ENCODE data around the gene GPR180.

The GPR180 gene

DNA sequence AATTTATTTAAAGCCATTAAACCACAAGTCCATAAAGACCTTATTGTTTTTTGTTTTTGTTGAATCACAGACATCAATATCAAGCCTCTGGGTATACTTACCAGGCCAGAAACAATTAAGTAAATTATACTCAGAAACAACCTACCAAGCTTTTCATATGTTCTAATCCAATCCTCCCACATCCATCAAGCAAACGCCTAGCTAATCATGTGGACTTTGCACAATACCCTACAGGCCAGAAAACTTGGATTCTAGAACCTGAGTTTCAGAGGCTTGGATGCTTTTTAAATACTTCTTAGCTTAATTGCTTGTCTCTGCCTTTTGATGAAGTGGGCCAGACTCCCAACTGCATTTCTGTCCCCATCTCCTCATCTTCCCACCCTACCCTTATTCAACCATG, 45.6 kb upstream of the GPR180 start:
- no peak overlapping the region for H2AFZ ChIP-seq (ENCODE audit: low read depth, low read length)
- no peak for TF ChIP-seq EZH2 (IDR thresholded peaks at IDR 0.05; ENCODE audit: borderline replicate concordance, low read depth, low read length, severe bottlenecking)
- TF ChIP-seq, protein P1, sequence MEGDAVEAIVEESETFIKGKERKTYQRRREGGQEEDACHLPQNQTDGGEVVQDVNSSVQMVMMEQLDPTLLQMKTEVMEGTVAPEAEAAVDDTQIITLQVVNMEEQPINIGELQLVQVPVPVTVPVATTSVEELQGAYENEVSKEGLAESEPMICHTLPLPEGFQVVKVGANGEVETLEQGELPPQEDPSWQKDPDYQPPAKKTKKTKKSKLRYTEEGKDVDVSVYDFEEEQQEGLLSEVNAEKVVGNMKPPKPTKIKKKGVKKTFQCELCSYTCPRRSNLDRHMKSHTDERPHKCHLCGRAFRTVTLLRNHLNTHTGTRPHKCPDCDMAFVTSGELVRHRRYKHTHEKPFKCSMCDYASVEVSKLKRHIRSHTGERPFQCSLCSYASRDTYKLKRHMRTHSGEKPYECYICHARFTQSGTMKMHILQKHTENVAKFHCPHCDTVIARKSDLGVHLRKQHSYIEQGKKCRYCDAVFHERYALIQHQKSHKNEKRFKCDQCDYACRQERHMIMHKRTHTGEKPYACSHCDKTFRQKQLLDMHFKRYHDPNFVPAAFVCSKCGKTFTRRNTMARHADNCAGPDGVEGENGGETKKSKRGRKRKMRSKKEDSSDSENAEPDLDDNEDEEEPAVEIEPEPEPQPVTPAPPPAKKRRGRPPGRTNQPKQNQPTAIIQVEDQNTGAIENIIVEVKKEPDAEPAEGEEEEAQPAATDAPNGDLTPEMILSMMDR (IDR thresholded peaks at IDR 0.05; ENCODE audit: borderline replicate concordance, extremely low read depth, low read length, poor library complexity, severe bottlenecking), result no peak
- peaks cover 36% of the 10 kb centered on the region for H3K4me1 ChIP-seq (ENCODE audit: insufficient read depth, low read length)
- H3K9ac ChIP-seq (ENCODE audit: low read depth, low read length), result no peak overlapping the region
- no peaks in the 10 kb centered on the region for H4K20me1 ChIP-seq (ENCODE audit: insufficient read depth, low read length)
- ATAC-seq (ENCODE audit: insufficient read depth, low read depth) (no peak), DNase-seq (no peak)
- H3K4me2 ChIP-seq (ENCODE audit: insufficient read depth, low read length), result no peak overlapping the region
- H3K4me3 ChIP-seq (ENCODE audit: low read depth in 1 of 2, low read length in 2 of 2), result no peak overlapping the region
- H3K27ac ChIP-seq (ENCODE audit: low read length), result no peak overlapping the region
- H3K79me2 ChIP-seq (ENCODE audit: insufficient read depth, low read length), result no peaks in the 10 kb centered on the region
- no peaks in the 10 kb centered on the region for H3K27me3 ChIP-seq (ENCODE audit: insufficient read depth, low read length, poor library complexity)
- H3K36me3 ChIP-seq (ENCODE audit: insufficient read depth, low read length), result no peaks in the 10 kb centered on the region
- no peaks in the 10 kb centered on the region for H3K9me3 ChIP-seq (ENCODE audit: insufficient read depth, low read length, severe bottlenecking)

DNA sequence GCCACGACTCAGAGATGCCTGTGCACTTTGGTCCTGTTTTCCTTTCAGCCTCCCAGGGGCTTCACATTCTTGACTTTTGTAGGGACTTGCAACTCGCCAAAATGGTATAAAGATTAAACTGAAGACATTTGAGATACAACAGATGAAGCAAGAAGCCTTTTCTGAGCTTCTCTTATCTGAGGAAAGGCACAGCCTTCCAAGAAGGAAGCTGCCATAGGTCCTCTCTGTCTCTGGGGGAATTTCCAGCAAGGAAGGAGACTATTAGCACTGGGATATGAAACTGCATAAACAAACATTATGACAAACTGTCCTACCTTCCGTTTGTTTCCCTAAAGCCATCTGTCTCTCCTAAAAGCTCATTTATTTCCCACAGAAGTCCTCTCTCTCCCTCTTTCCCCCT, 45.0 kb upstream of the GPR180 start:
- no peak overlapping the region for H3K27ac ChIP-seq (ENCODE audit: low read length)
- H3K9me3 ChIP-seq (ENCODE audit: insufficient read depth, low read length, severe bottlenecking), result no peaks in the 10 kb centered on the region
- no peaks in the 10 kb centered on the region for H3K36me3 ChIP-seq (ENCODE audit: insufficient read depth, low read length)
- H3K9ac ChIP-seq (ENCODE audit: low read depth, low read length), result no peak overlapping the region
- H3K4me3 ChIP-seq (ENCODE audit: low read depth in 1 of 2, low read length in 2 of 2), result no peak overlapping the region
- TF ChIP-seq EZH2 (IDR thresholded peaks at IDR 0.05; ENCODE audit: borderline replicate concordance, low read depth, low read length, severe bottlenecking), result no peak
- TF ChIP-seq, protein P1 (IDR thresholded peaks at IDR 0.05; ENCODE audit: borderline replicate concordance, extremely low read depth, low read length, poor library complexity, severe bottlenecking), result no peak
- H3K79me2 ChIP-seq (ENCODE audit: insufficient read depth, low read length), result no peaks in the 10 kb centered on the region
- peaks cover 37% of the 10 kb centered on the region for H3K4me1 ChIP-seq (ENCODE audit: insufficient read depth, low read length)
- no peak for ATAC-seq (ENCODE audit: insufficient read depth, low read depth)
- H2AFZ ChIP-seq (ENCODE audit: low read depth, low read length), result no peak overlapping the region
- H3K4me2 ChIP-seq (ENCODE audit: insufficient read depth, low read length), result no peak overlapping the region
- H4K20me1 ChIP-seq (ENCODE audit: insufficient read depth, low read length), result no peaks in the 10 kb centered on the region
- DNase-seq, result no peak
- H3K27me3 ChIP-seq (ENCODE audit: insufficient read depth, low read length, poor library complexity), result no peaks in the 10 kb centered on the region

DNA sequence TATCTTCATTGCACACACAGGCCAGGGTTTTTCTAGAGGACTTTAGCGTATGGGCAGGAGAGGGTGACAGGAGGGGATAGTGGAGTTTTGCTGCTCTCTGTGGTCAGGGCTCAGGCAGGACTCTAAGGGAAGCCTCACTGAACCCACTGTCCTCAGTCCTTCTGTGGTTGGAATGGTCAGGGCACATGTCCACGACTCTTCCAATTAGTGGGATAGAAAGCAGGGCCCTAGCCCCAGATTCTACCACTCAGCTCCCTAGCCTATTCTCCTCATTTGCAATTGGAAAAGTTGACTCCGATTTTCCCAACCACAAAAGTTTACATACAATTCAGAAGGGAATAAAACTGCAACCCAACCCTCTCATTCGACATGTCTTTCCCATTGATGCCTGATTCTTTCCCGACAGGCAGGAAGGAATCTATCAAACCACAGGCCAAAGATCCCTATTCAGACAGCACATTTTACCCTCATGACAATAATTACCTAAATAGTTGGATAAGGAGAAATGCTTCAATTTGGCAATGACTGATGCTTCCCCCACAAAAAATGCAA, 43.9 kb upstream of the GPR180 start:
- Histone ChIP-seq H3K4me3 (ENCODE audit: low read depth in 1 of 2, low read length in 2 of 2) (no peak overlapping the region), H3K36me3 (ENCODE audit: insufficient read depth, low read length) (0 out of 2 replicates have a peak, but pooled peaks cover under 1% of the 10 kb centered on the region), H3K4me1 (ENCODE audit: insufficient read depth, low read length) (peaks cover 37% of the 10 kb centered on the region), H3K9ac (ENCODE audit: low read depth, low read length) (no peak overlapping the region), H3K4me2 (ENCODE audit: insufficient read depth, low read length) (peak overlapping the region; percentile 65; the same call in 1 of the 2 replicates), H4K20me1 (ENCODE audit: insufficient read depth, low read length) (no peaks in the 10 kb centered on the region), H2AFZ (ENCODE audit: low read depth, low read length) (no peak overlapping the region), H3K27me3 (ENCODE audit: insufficient read depth, low read length, poor library complexity) (no peaks in the 10 kb centered on the region), H3K9me3 (ENCODE audit: insufficient read depth, low read length, severe bottlenecking) (no peaks in the 10 kb centered on the region), H3K79me2 (ENCODE audit: insufficient read depth, low read length) (no peaks in the 10 kb centered on the region), H3K27ac (ENCODE audit: low read length) (peak overlapping the region; percentile 94)
- no peak for TF ChIP-seq EZH2 (IDR thresholded peaks at IDR 0.05; ENCODE audit: borderline replicate concordance, low read depth, low read length, severe bottlenecking)
- TF ChIP-seq, protein P1 (IDR thresholded peaks at IDR 0.05; ENCODE audit: borderline replicate concordance, extremely low read depth, low read length, poor library complexity, severe bottlenecking), result no peak
- no peak for ATAC-seq (ENCODE audit: insufficient read depth, low read depth)
- no peak for DNase-seq
